OCI-LY3 (cell line): ENCODE measurements around the gene TNFRSF6B.

Experiments used
- H2AFZ ChIP-seq: fragments of 200-600, 300-600 bp; shearing (Covaris generic); 2 replicates; pipeline ENCODE4 v1.6.0; 2014; ENCODE audit warnings: antibody characterized with exemption, low read depth, low read length
- H3K27ac ChIP-seq: fragments of 200-600, 300-600 bp; sonication (generic); 2 replicates; pipeline ENCODE4 v1.5.1; 2014; ENCODE audit warnings: mild to moderate bottlenecking, low read length, moderate library complexity, mixed read lengths
- H3K27me3 ChIP-seq: fragments of 200-600, 300-600 bp; sonication (generic); 2 replicates; pipeline ENCODE4 v1.6.1; 2014; ENCODE audit warnings: low read depth, low read length, mixed read lengths
- H3K36me3 ChIP-seq: fragments of 200-600, 300-600 bp; sonication (generic); replicated peaks from 2 replicates; pipeline ENCODE3; 2014; ENCODE audit warnings: low read depth, low read length, mixed read lengths
- H3K4me1 ChIP-seq: fragments of 300-600, 200-600 bp; sonication (generic); 2 replicates; pipeline ENCODE4 v1.6.1; 2014; ENCODE audit warnings: low read length, mixed read lengths
- H3K4me2 ChIP-seq: fragments of 200-600, 300-600 bp; sonication (generic); 2 replicates; pipeline ENCODE4 v1.6.1; 2014; ENCODE audit warnings: low read length, mixed read lengths
- H3K4me3 ChIP-seq: fragments of 300-600, 200-600 bp; sonication (generic); 2 replicates; pipeline ENCODE4 v1.5.1; 2014; ENCODE audit warnings: antibody characterized with exemption, mild to moderate bottlenecking, low read length, moderate library complexity
- H3K79me2 ChIP-seq: fragments of 300-600, 200-600 bp; shearing (Covaris generic); 2 replicates; pipeline ENCODE4 v1.6.1; 2014; ENCODE audit warnings: mild to moderate bottlenecking, low read length, mixed read lengths
- H3K9ac ChIP-seq: fragments of 300-600, 200-600 bp; shearing (Covaris generic); 2 replicates; pipeline ENCODE4 v1.6.0; 2014; ENCODE audit warnings: mild to moderate bottlenecking, low read length, moderate library complexity
- H3K9me3 ChIP-seq: fragments of 200-600, 300-600 bp; shearing (Covaris generic); 2 replicates; pipeline ENCODE4 v1.6.1; 2014; ENCODE audit warnings: low read length, mixed read lengths; ENCODE audit not compliant: insufficient read depth
- H4K20me1 ChIP-seq: fragments of 200-600, 300-600 bp; sonication (generic); 2 replicates; pipeline ENCODE4 v1.6.1; 2016; ENCODE audit warnings: low read length, mixed read lengths; ENCODE audit not compliant: insufficient read depth
- CTCF ChIP-seq: fragments of 200-600, 300-600 bp; sonication (generic); IDR thresholded peaks from 2 replicates; pipeline ENCODE4 v1.5.1; 2014; ENCODE audit warnings: antibody characterized with exemption, low read length, low read depth
- EZH2phosphoT487 ChIP-seq: fragments of 200-600 bp; shearing (Covaris generic); IDR thresholded peaks from 2 replicates; pipeline ENCODE4 v1.6.1; 2018; ENCODE audit warnings: antibody characterized with exemption, mixed run types, low read depth

The TNFRSF6B gene

GRCh38 chr20:63690898-63691710 is 5.3 kb upstream of the TNFRSF6B start:
- no peak overlapping the region for H3K4me2 ChIP-seq
- H3K79me2 ChIP-seq = no peaks in the 10 kb centered on the region
- no peak overlapping the region for H2AFZ ChIP-seq
- H3K4me3 ChIP-seq = no peak overlapping the region
- H4K20me1 ChIP-seq = no peaks in the 10 kb centered on the region
- no peaks in the 10 kb centered on the region for H3K36me3 ChIP-seq
- H3K9ac ChIP-seq = no peak overlapping the region
- TF ChIP-seq CTCF (no peak), EZH2phosphoT487 (no peak)
- no peak overlapping the region for H3K27ac ChIP-seq
- no peaks in the 10 kb centered on the region for H3K9me3 ChIP-seq
- H3K4me1 ChIP-seq = no peaks in the 10 kb centered on the region
- no peaks in the 10 kb centered on the region for H3K27me3 ChIP-seq

- TF ChIP-seq CTCF (no peak), EZH2phosphoT487 (no peak)
- no peaks in the 10 kb centered on the region for H3K4me1 ChIP-seq
- no peaks in the 10 kb centered on the region for H3K27me3 ChIP-seq
- no peaks in the 10 kb centered on the region for H3K79me2 ChIP-seq
- H2AFZ ChIP-seq = no peak overlapping the region
- no peaks in the 10 kb centered on the region for H3K9me3 ChIP-seq
- H4K20me1 ChIP-seq = no peaks in the 10 kb centered on the region
- no peak overlapping the region for H3K4me3 ChIP-seq
- no peak overlapping the region for H3K27ac ChIP-seq
- H3K36me3 ChIP-seq = no peaks in the 10 kb centered on the region
- no peak overlapping the region for H3K9ac ChIP-seq
- H3K4me2 ChIP-seq = no peak overlapping the region
These were observed 4.6 kb upstream of the TNFRSF6B start for GRCh38 chr20:63691711-63692435.

GRCh38 chr20:63692436-63693082 is 3.9 kb upstream of the TNFRSF6B start:
- H3K9me3 ChIP-seq = no peaks in the 10 kb centered on the region
- H3K27me3 ChIP-seq = no peaks in the 10 kb centered on the region
- H3K9ac ChIP-seq = no peak overlapping the region
- TF ChIP-seq EZH2phosphoT487 (no peak), CTCF (no peak)
- H3K4me2 ChIP-seq = no peak overlapping the region
- no peaks in the 10 kb centered on the region for H3K79me2 ChIP-seq
- peaks cover 3% of the 10 kb centered on the region for H3K4me1 ChIP-seq
- no peak overlapping the region for H2AFZ ChIP-seq
- no peaks in the 10 kb centered on the region for H3K36me3 ChIP-seq
- H3K27ac ChIP-seq = no peak overlapping the region
- no peak overlapping the region for H3K4me3 ChIP-seq
- no peaks in the 10 kb centered on the region for H4K20me1 ChIP-seq

- H3K27ac ChIP-seq = no peak overlapping the region
- no peaks in the 10 kb centered on the region for H3K79me2 ChIP-seq
- no peaks in the 10 kb centered on the region for H3K9me3 ChIP-seq
- TF ChIP-seq CTCF (no peak), EZH2phosphoT487 (no peak)
- H3K9ac ChIP-seq = no peak overlapping the region
- H3K36me3 ChIP-seq = no peaks in the 10 kb centered on the region
- peaks cover 9% of the 10 kb centered on the region for H3K4me1 ChIP-seq
- no peaks in the 10 kb centered on the region for H4K20me1 ChIP-seq
- H3K4me2 ChIP-seq = no peak overlapping the region
- H3K4me3 ChIP-seq = no peak overlapping the region
- no peak overlapping the region for H2AFZ ChIP-seq
- H3K27me3 ChIP-seq = no peaks in the 10 kb centered on the region
These were observed 3.2 kb upstream of the TNFRSF6B start for GRCh38 chr20:63693083-63693732.
